Endothelial cell of umbilical vein (primary cell): ENCODE measurements around the gene GAL3ST3. TPM values are rescaled to one million over a fixed set of nuclear protein-coding genes. Genes with fewer than 3 reads are reported as not detected.

Source experiments
- BruUV-seq: library from RNA; stranded (reverse); fragments of 400-500 nt; replicated peaks from 2 replicates; lab custom pipeline; 2021; lab: Mats Ljungman, UMichigan
- CTCF ChIA-PET: fragments of 300-600, 350-600 bp; sonication (Branson Sonifier 250); formaldehyde crosslinking; loops from one replicate; lab custom pipeline; 2021; ENCODE audit warnings: antibody characterized with exemption, inconsistent platforms; lab: Charles Lee
- POLR2A ChIA-PET: fragments of 300-600, 350-600 bp; sonication (Branson Sonifier 250); formaldehyde crosslinking; loops from one replicate; lab custom pipeline; 2021; ENCODE audit warnings: antibody characterized with exemption, inconsistent platforms; lab: Charles Lee
- DNase-seq: peaks from one replicate; pipeline ENCODE4 v3.0.0-alpha.2; 2011; ENCODE audit warnings: low read depth, low spot score
- FAIRE-seq: peaks from 2 replicates; lab custom pipeline; 2011; peaks lifted over from hg19 to GRCh38; lab: Jason Lieb, UNC
- H2AFZ ChIP-seq: 2 replicates; pipeline ENCODE4 v1.6.0; 2012; ENCODE audit warnings: low read depth, low read length, control low read depth, inconsistent platforms
- H3K27ac ChIP-seq: 2 replicates; pipeline ENCODE4 v1.5.1; 2011; ENCODE audit warnings: low read depth, mild to moderate bottlenecking, control low read depth, low read length, moderate library complexity; ENCODE audit not compliant: insufficient read depth
- H3K27me3 ChIP-seq, 2 experiments: 2 replicates each; pipeline versions ENCODE4 v1.6.0 to v1.6.1; 2011; ENCODE audit warnings: low read length in 2 of 2, mixed read lengths in 1 of 2; ENCODE audit not compliant: control insufficient read depth in 2 of 2, insufficient read depth in 2 of 2
- H3K36me3 ChIP-seq, 2 experiments: 2 replicates in 1 of 2; 3 replicates in 1 of 2; pipeline ENCODE4 v1.5.1; 2011; ENCODE audit warnings: low read length in 2 of 2, mild to moderate bottlenecking in 1 of 2, moderate library complexity in 1 of 2; ENCODE audit not compliant: control insufficient read depth in 2 of 2, insufficient read depth in 2 of 2; ENCODE audit errors: extremely low read depth in 1 of 2
- H3K4me1 ChIP-seq: 3 replicates; pipeline ENCODE4 v1.5.1; 2011; ENCODE audit warnings: mild to moderate bottlenecking, low read length; ENCODE audit not compliant: control insufficient read depth, insufficient read depth; ENCODE audit errors: extremely low read depth
- H3K4me2 ChIP-seq: 2 replicates; pipeline ENCODE4 v1.6.1; 2011; ENCODE audit warnings: low read length, control low read depth, mixed read lengths; ENCODE audit not compliant: insufficient read depth
- H3K4me3 ChIP-seq, 3 experiments: fragments of 200-600 bp in 1 of 3; sonication (generic), shearing (Covaris generic) in 1 of 3; replicated peaks in 1 of 3; 2 replicates each; pipeline ENCODE4 v1.5.1; 2011 to 2016; ENCODE audit warnings: control low read depth in 3 of 3, low read length in 3 of 3, mild to moderate bottlenecking in 2 of 3, inconsistent platforms in 1 of 3, low read depth in 1 of 3, moderate library complexity in 1 of 3; ENCODE audit not compliant: insufficient read depth in 1 of 3
- H3K79me2 ChIP-seq: 2 replicates; pipeline ENCODE4 v1.6.0; 2012; ENCODE audit warnings: low read length, inconsistent platforms; ENCODE audit not compliant: control insufficient read depth, insufficient read depth
- H3K9ac ChIP-seq: replicated peaks from 2 replicates; pipeline ENCODE3; 2011; ENCODE audit warnings: low read length, control low read depth; ENCODE audit not compliant: insufficient read depth; ENCODE audit errors: extremely low read depth
- H3K9me1 ChIP-seq: replicated peaks from 3 replicates; pipeline ENCODE4 v1.6.0; 2011; ENCODE audit warnings: mild to moderate bottlenecking, low read length; ENCODE audit not compliant: control insufficient read depth, insufficient read depth; ENCODE audit errors: extremely low read depth
- H3K9me3 ChIP-seq: replicated peaks from 2 replicates; pipeline ENCODE4 v1.5.1; 2012; ENCODE audit warnings: low read length, inconsistent platforms; ENCODE audit not compliant: control insufficient read depth, insufficient read depth
- H4K20me1 ChIP-seq: replicated peaks from 2 replicates; pipeline ENCODE3; 2011; ENCODE audit warnings: mild to moderate bottlenecking, low read length; ENCODE audit not compliant: control insufficient read depth, insufficient read depth; ENCODE audit errors: extremely low read depth
- EZH2 ChIP-seq: IDR thresholded peaks from 2 replicates; pipeline ENCODE4 v1.6.1; 2012; ENCODE audit warnings: borderline replicate concordance, low read depth, mild to moderate bottlenecking, moderate library complexity, low read length, inconsistent platforms; ENCODE audit not compliant: severe bottlenecking
- FOS ChIP-seq: IDR thresholded peaks from 2 replicates; pipeline ENCODE4 v1.6.1; 2011; ENCODE audit warnings: mild to moderate bottlenecking, low read length, moderate library complexity, borderline replicate concordance; ENCODE audit not compliant: insufficient read depth
- GATA2 ChIP-seq: IDR thresholded peaks from 2 replicates; pipeline ENCODE4 v1.7.0; 2011; ENCODE audit warnings: low read depth, mild to moderate bottlenecking, moderate library complexity, mixed read lengths, low read length; ENCODE audit not compliant: insufficient read length, insufficient read depth
- JUN ChIP-seq: IDR thresholded peaks from 2 replicates; pipeline ENCODE4 v1.6.1; 2011; ENCODE audit warnings: borderline replicate concordance, low read depth; ENCODE audit not compliant: insufficient read length, insufficient read depth
- MAX ChIP-seq: IDR thresholded peaks from 2 replicates; pipeline ENCODE4 v1.6.1; 2011; ENCODE audit not compliant: insufficient read depth, insufficient read length
- MYC ChIP-seq: IDR thresholded peaks from one replicate; pipeline ENCODE4 v1.6.1; 2011; ENCODE audit warnings: mild to moderate bottlenecking, low read depth, low read length
- POLR2A ChIP-seq: IDR thresholded peaks from 2 replicates; pipeline ENCODE4 v1.6.1; 2012; ENCODE audit warnings: low read depth, mild to moderate bottlenecking, control low read depth, low read length
- POLR2AphosphoS5 ChIP-seq: IDR thresholded peaks from 2 replicates; pipeline ENCODE4 v1.6.1; 2012; ENCODE audit warnings: low read depth, mild to moderate bottlenecking, control low read depth, low read length, moderate library complexity; ENCODE audit not compliant: insufficient read depth
- dilution Hi-C: fragments of 300-500 bp; cut with MboI; formaldehyde crosslinking; loops from one replicate; pipeline ENCODE4 v1.15.0; 2019; ENCODE audit warnings: low sequenced_read_pairs; ENCODE audit not compliant: extremely low pct_ligation_motif_present
- intact Hi-C: fragments of 100-400 bp; cut with micrococcal nuclease; formaldehyde crosslinking; loops from one replicate; pipeline ENCODE4 v1.10.0; 2022
- polyA plus RNA-seq, 4 experiments: library from polyadenylated mRNA; depleted of rRNA in 3 of 4; stranded (reverse) in 3 of 4; unstranded in 1 of 4; fragments of >200 nt; gene quantifications; 2 replicates each; pipeline versions ENCODE4 v1.2.1 to v1.2.3, GENCODE V29; 2011 to 2012; ENCODE audit warnings: missing spikeins in 1 of 4
- total RNA-seq: library from RNA; stranded (reverse); gene quantifications from 2 replicates; pipeline ENCODE4 v1.2.3, GENCODE V29; 2021

Gene GAL3ST3
- total and polyA plus RNA-seq, 2 donors (not counting 3 experiments of a cell fraction or from before 2014, with no cell fraction given) = 0.15 TPM; not detected in 1

DNA sequence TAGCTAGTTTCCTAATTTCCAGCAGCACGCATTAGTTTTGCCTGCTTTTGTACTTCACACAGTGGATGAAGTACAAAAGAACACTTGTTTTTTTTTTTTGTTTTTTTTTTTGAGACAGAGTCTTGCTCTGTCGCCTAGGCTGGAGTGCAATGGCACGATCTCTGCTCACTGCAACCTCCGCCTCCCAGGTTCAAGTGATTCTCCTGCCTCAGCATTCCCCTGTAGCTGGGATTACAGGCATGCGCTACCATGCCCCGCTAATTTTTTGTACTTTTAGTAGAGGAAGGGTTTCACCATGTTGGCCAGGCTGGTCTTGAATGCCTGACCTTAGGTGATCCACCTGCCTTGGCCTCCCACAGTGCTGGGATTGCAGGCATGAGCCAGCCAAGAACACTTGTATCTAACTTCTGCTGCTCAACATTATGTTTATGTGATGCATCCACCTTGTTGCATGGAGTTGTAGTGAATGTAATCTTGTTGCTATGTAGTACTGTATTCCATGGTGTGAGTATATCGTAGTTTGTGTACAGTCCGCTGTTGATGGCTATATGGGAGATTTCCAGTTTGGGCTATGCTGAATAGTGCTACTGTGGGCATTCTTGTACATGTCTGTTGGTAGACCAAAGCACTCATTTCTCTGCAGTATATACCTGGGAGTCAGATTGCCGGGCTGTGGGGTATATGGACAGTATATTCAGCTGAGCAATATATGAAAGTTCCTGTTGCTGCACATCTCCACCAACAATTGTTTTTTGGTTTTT is 38.4 kb upstream of the GAL3ST3 start:
- BruUV-seq = no TSS peak
- CTCF ChIA-PET = no interaction called here
- Histone ChIP-seq H3K36me3 (no peaks in the 10 kb centered on the region), H3K4me2 (no peak overlapping the region), H2AFZ (no peak overlapping the region), H4K20me1 (peaks cover 3% of the 10 kb centered on the region), H3K79me2 (peaks cover 37% of the 10 kb centered on the region), H3K9me3 (no peaks in the 10 kb centered on the region), H3K4me3 (no peak overlapping the region), H3K9me1 (no peaks in the 10 kb centered on the region), H3K9ac (no peak overlapping the region), H3K27me3 (no peaks in the 10 kb centered on the region), H3K4me1 (peaks cover 18% of the 10 kb centered on the region), H3K27ac (no peak overlapping the region)
- DNase-seq = no peak
- no peak for FAIRE-seq
- no peak for TF ChIP-seq MYC
- TF ChIP-seq EZH2 = no peak
- no peak for TF ChIP-seq MAX
- no peak for TF ChIP-seq GATA2
- intact Hi-C loops = no loop called here
- dilution Hi-C loops = no loop called here
- POLR2A ChIA-PET = no interaction called here

DNA sequence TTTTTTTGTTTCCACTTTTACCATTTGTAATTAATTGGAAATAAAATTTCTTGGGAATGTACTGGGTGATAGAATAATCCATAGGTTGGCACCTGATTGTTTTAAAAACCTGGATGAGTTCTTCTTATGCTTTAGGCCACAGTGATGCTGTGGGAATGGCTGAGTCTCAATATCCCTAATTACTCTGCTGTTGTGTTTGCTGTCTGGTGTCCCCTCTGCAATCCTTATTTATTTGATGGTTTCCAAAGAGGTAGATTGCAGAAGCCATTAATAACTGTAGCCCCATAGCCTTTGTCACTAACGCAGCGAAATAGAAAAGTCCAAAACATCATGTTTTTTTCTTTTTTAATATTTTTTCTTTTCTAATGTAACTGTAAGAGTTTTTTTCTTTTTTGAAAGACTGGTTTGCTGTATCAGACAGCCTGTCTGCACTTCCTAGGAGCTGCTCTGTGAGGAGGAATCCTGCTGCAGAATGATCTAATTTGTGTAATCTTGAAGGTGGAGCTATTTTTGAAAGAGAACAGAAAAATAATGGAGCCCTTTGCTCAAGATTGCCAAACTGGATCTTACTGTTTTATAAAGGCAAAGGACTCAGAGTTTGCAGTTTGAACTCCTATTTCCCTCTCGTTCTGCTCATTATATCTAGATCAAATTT is 36.0 kb upstream of the GAL3ST3 start:
- BruUV-seq = no TSS peak
- peaks cover 3% of the 10 kb centered on the region for H4K20me1 ChIP-seq
- H3K27me3 ChIP-seq = no peaks in the 10 kb centered on the region
- H2AFZ ChIP-seq = no peak overlapping the region
- H3K4me1 ChIP-seq = peaks cover 40% of the 10 kb centered on the region
- no peak overlapping the region for H3K9ac ChIP-seq
- H3K4me3 ChIP-seq = no peak overlapping the region
- H3K36me3 ChIP-seq = no peaks in the 10 kb centered on the region
- no peaks in the 10 kb centered on the region for H3K9me1 ChIP-seq
- no peak for TF ChIP-seq MYC
- no peak for TF ChIP-seq POLR2A
- no peak for TF ChIP-seq POLR2AphosphoS5
- no peak for TF ChIP-seq FOS
- TF ChIP-seq JUN = no peak
- TF ChIP-seq MAX = no peak
- no peak for TF ChIP-seq EZH2
- H3K9me3 ChIP-seq = no peaks in the 10 kb centered on the region
- no peak overlapping the region for H3K27ac ChIP-seq
- dilution Hi-C loops = no loop called here
- intact Hi-C loops = loop anchor here (5.0 kb wide), 1 partner anchor 32 kb away; no protein-coding TSS in a partner anchor
- no peak for DNase-seq
- peaks cover 54% of the 10 kb centered on the region for H3K79me2 ChIP-seq
- ChIA-PET POLR2A (no interaction called here), CTCF (interaction anchor here (1.0 to 1.1 kb wide), 2 partner anchors 14 to 41 kb away, joined by 3 read pairs; no protein-coding TSS in a partner anchor)
- H3K4me2 ChIP-seq = no peak overlapping the region
- FAIRE-seq = no peak
